AML-193 (cell line): ENCODE results near the gene IL25.
"Not testable (repeated sequence)": the region's sequence is repeated elsewhere in the genome, so short reads cannot be mapped to it uniquely, and the experiment has no call there.

Experiments
- DNase-seq, 2 experiments: peaks; one replicate each; lab custom pipeline; 2025; lab: John Stamatoyannopoulos, UW

IL25 gene

GRCh38 chr14:23388996-23389395 lies 16.4 kb downstream of the IL25 start:
- no peak for DNase-seq

- DNase-seq, result no peak
Observed at GRCh38 chr14:23389396-23389795, 16.8 kb downstream of the IL25 start.

GRCh38 chr14:23389871-23390270 lies 17.3 kb downstream of the IL25 start:
- not testable (repeated sequence) for DNase-seq

- DNase-seq, result no peak
Observed at GRCh38 chr14:23392613-23393012, 20.0 kb downstream of the IL25 start.

- DNase-seq, result no peak
Observed at GRCh38 chr14:23396126-23396525, 23.5 kb downstream of the IL25 start.

GRCh38 chr14:23396781-23397407 lies 24.3 kb downstream of the IL25 start:
- DNase-seq, result no peak

GRCh38 chr14:23398348-23398747 lies 25.7 kb downstream of the IL25 start:
- no peak for DNase-seq

- DNase-seq, result no peak
Observed at GRCh38 chr14:23399136-23399535, 26.5 kb downstream of the IL25 start.

- no peak for DNase-seq
Observed at GRCh38 chr14:23399591-23399990, 27.0 kb downstream of the IL25 start.

GRCh38 chr14:23400496-23401149 lies 28.0 kb downstream of the IL25 start:
- DNase-seq, result not testable (repeated sequence)

GRCh38 chr14:23401291-23401690 lies 28.7 kb downstream of the IL25 start:
- no peak for DNase-seq

- no peak for DNase-seq
Observed at GRCh38 chr14:23402296-23403138, 29.9 kb downstream of the IL25 start.

- DNase-seq, result no peak
Observed at GRCh38 chr14:23403139-23403438, 30.5 kb downstream of the IL25 start.

GRCh38 chr14:23403908-23404307 lies 31.3 kb downstream of the IL25 start:
- DNase-seq, result no peak

GRCh38 chr14:23404331-23404900 lies 31.8 kb downstream of the IL25 start:
- no peak for DNase-seq

- no peak for DNase-seq
Observed at GRCh38 chr14:23405096-23405495, 32.5 kb downstream of the IL25 start.

GRCh38 chr14:23405516-23406025 lies 33.0 kb downstream of the IL25 start:
- DNase-seq, result no peak

- DNase-seq, result no peak
Observed at GRCh38 chr14:23406244-23406643, 33.6 kb downstream of the IL25 start.

- no peak for DNase-seq
Observed at GRCh38 chr14:23406725-23407355, 34.2 kb downstream of the IL25 start.

GRCh38 chr14:23407516-23408306 lies 35.1 kb downstream of the IL25 start, which contains the start of gene MYH6:
MYH6 (minus strand) TSS chr14:23408273; CDS start chr14:23407223, 1,050 bp downstream.
- no peak for DNase-seq

- DNase-seq, result no peak
Observed at GRCh38 chr14:23408307-23408630, 35.7 kb downstream of the IL25 start.
